ENCODE results near the gene NUTM1. TPM values are rescaled to one million over a fixed set of nuclear protein-coding genes. Genes with fewer than 3 reads are reported as not detected.

NUTM1 gene
- total and polyA plus RNA-seq, 2 of the 13 experiments (the other 11 are each of a cell fraction or from before 2014, with no cell fraction given), result not detected

DNA sequence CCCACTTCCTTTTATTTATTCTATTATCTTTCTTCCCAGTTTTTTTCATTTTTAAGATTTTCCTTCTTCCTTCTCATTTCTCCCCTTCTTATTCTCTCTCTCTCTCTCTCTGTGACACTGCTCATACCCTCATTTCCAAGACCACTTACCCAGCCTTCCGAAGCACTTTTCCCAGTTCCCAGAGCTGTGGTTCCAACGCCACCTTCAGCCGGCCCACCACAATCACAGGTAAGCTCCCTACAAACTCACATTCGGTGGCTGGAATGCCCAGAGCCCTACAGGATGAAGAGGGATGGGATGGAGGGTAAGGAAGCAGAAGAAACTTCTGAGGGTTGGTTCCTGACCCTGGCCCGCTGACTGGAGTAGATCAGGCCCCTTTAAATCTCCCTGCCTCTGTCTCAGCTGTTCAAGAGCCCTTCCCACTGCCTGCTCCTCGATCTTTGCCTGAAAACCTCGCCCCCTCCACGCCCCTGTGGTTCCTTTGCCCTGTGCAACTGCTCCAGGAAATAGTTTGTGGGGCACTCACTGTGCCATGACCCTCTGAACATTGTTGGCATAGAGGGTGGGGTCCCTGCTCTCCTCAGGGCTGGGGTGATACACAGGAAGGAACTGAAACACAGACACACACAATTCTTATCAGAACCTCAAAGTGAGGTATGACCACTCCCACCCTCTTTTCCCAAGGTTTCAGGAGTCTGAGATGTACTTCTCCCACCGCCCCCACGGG, 19.1 kb downstream of the NUTM1 start:
- no TSS peak for BruUV-seq (replicated peaks)
- ChIA-PET CTCF (ENCODE audit: low intra/inter-chr PET ratio, low total read pairs) (no interaction called here), POLR2A (no interaction called here)
- Histone ChIP-seq H3K79me2 (ENCODE audit: insufficient read depth, low read length) (peaks cover 2% of the 10 kb centered on the region), H3K4me1 (ENCODE audit: insufficient read depth, low read length) (peaks cover 11% of the 10 kb centered on the region), H3K4me2 (ENCODE audit: low read depth, low read length) (no peak overlapping the region), H3K27me3 (ENCODE audit: control insufficient read depth in 1 of 2, insufficient read depth in 2 of 2, low read length in 2 of 2) (no peaks in the 10 kb centered on the region), H3K9ac (ENCODE audit: insufficient read depth, low read depth, low read length) (no peak overlapping the region), H3K27ac (ENCODE audit: extremely low read length, insufficient read depth, low read length) (no peak overlapping the region), H2AFZ (ENCODE audit: low read length) (no peak overlapping the region), H4K20me1 (ENCODE audit: insufficient read depth, low read length) (no peaks in the 10 kb centered on the region), H3K36me3 (replicated peaks in 1 of 2; ENCODE audit: control insufficient read depth in 1 of 2, insufficient read depth in 2 of 2, low read length in 2 of 2) (peaks cover 3 to 7% of the 10 kb centered on the region in 2 experiments; a peak in 3 of 5 replicates), H3K9me3 (ENCODE audit: low read length) (no peaks in the 10 kb centered on the region), H3K4me3 (replicated peaks in 1 of 3; ENCODE audit: insufficient read depth in 1 of 3, low read depth in 2 of 3, low read length in 3 of 3) (no peak overlapping the region)
- no peak for DNase-seq (ENCODE audit: low spot score)
- 92% methylated on average over 8 of the region's 10 CpGs for WGBS (ENCODE audit: low lambda C conversion rate)
- TF ChIP-seq ETV5 (CRISPR knock-in tag; IDR thresholded peaks at IDR 0.05; ENCODE audit: borderline replicate concordance) (no peak), CBX5 (CRISPR knock-in tag; IDR thresholded peaks at IDR 0.05; ENCODE audit: borderline replicate concordance) (no peak), MEIS2 (CRISPR knock-in tag; IDR thresholded peaks at IDR 0.05) (no peak), NPAS2 (CRISPR knock-in tag; IDR thresholded peaks at IDR 0.05; ENCODE audit: borderline replicate concordance) (no peak), KLF16 (CRISPR knock-in tag; IDR thresholded peaks at IDR 0.05) (no peak), ATM (IDR thresholded peaks at IDR 0.05; ENCODE audit: borderline replicate concordance) (no peak), POLR2AphosphoS5 (IDR thresholded peaks at IDR 0.05; ENCODE audit: low read depth, low read length) (no peak), CENPBD1 (CRISPR knock-in tag; IDR thresholded peaks at IDR 0.05; ENCODE audit: borderline replicate concordance, low read depth) (no peak), ZNF549 (CRISPR knock-in tag; IDR thresholded peaks at IDR 0.05) (no peak), ZNF512 (CRISPR knock-in tag; IDR thresholded peaks at IDR 0.05) (no peak), XBP1 (CRISPR knock-in tag; IDR thresholded peaks at IDR 0.05) (no peak), IKZF1 (IDR thresholded peaks at IDR 0.05) (no peak), ZNF616 (CRISPR knock-in tag; IDR thresholded peaks at IDR 0.05; ENCODE audit: low read depth) (no peak), ZNF329 (CRISPR knock-in tag; IDR thresholded peaks at IDR 0.05; ENCODE audit: low read depth) (no peak), ZBTB37 (CRISPR knock-in tag; IDR thresholded peaks at IDR 0.05) (no peak), MEF2D (CRISPR knock-in tag; IDR thresholded peaks at IDR 0.05) (no peak), ZBTB21 (CRISPR knock-in tag; IDR thresholded peaks at IDR 0.05) (no peak)
- TF ChIP-seq, protein P1, sequence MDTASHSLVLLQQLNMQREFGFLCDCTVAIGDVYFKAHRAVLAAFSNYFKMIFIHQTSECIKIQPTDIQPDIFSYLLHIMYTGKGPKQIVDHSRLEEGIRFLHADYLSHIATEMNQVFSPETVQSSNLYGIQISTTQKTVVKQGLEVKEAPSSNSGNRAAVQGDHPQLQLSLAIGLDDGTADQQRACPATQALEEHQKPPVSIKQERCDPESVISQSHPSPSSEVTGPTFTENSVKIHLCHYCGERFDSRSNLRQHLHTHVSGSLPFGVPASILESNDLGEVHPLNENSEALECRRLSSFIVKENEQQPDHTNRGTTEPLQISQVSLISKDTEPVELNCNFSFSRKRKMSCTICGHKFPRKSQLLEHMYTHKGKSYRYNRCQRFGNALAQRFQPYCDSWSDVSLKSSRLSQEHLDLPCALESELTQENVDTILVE (CRISPR knock-in tag; IDR thresholded peaks at IDR 0.05), result no peak
- intact Hi-C loops (cut with micrococcal nuclease; ENCODE audit: unreplicated experiment), result no loop called here
- in situ Hi-C loops (cut with HindIII; ENCODE audit: extremely low pct_ligation_motif_present, low pct_unique_long_range_greater_than_20kb), result loop anchor here (10.0 to 25.0 kb wide), 2 partner anchors 73 to 300 kb away; partner anchors contain the start of gene GOLGA8A
- no peak for FAIRE-seq
- ATAC-seq, result no peak
